ENCODE data around the gene SIKE1. TPM values are rescaled to one million over a fixed set of nuclear protein-coding genes. Genes with fewer than 3 reads are reported as not detected.
"Not testable (repeated sequence)": the region's sequence is repeated elsewhere in the genome, so short reads cannot be mapped to it uniquely, and the experiment has no call there.

Gene SIKE1
- total RNA-seq, 1 donor from 2014 or later = 45.3 TPM

GRCh38 chr1:114803001-114803400, 22.5 kb upstream of the SIKE1 start:
- H3K4me3 ChIP-seq (ENCODE audit: low read depth, low read length) = no peak overlapping the region
- no peaks in the 10 kb centered on the region for H3K27me3 ChIP-seq (ENCODE audit: control insufficient read depth, insufficient read depth, low read length)
- no peaks in the 10 kb centered on the region for H3K36me3 ChIP-seq (ENCODE audit: control insufficient read depth, insufficient read depth, low read length)
- peak; percentile 100 for DNase-seq (ENCODE audit: low read depth)
- TF ChIP-seq CTCF (IDR thresholded peaks at IDR 0.05; ENCODE audit: insufficient read depth, low read length, severe bottlenecking) = no peak
- peak; percentile 99 for FAIRE-seq

GRCh38 chr1:114794038-114794437, 13.6 kb upstream of the SIKE1 start:
- Histone ChIP-seq H3K27me3 (ENCODE audit: control insufficient read depth, insufficient read depth, low read length) (no peaks in the 10 kb centered on the region), H3K36me3 (ENCODE audit: control insufficient read depth, insufficient read depth, low read length) (no peaks in the 10 kb centered on the region), H3K4me3 (ENCODE audit: low read depth, low read length) (no peak overlapping the region)
- no peak for TF ChIP-seq CTCF (IDR thresholded peaks at IDR 0.05; ENCODE audit: insufficient read depth, low read length, severe bottlenecking)
- no peak for FAIRE-seq
- DNase-seq (ENCODE audit: low read depth) = no peak

- not testable (repeated sequence) for FAIRE-seq; DNase-seq (ENCODE audit: low read depth); H3K36me3 ChIP-seq (ENCODE audit: control insufficient read depth, insufficient read depth, low read length)
These were observed 10.1 kb upstream of the SIKE1 start for GRCh38 chr1:114790581-114790980.

GRCh38 chr1:114786440-114786839, 6.0 kb upstream of the SIKE1 start:
- FAIRE-seq; H3K4me3 ChIP-seq (ENCODE audit: low read depth, low read length); H3K36me3 ChIP-seq (ENCODE audit: control insufficient read depth, insufficient read depth, low read length); H3K27me3 ChIP-seq (ENCODE audit: control insufficient read depth, insufficient read depth, low read length); DNase-seq (ENCODE audit: low read depth): not testable (repeated sequence)

More at GRCh38 chr1:114790581-114790980, 10.1 kb upstream of the SIKE1 start:
- H3K4me3 ChIP-seq (ENCODE audit: low read depth, low read length); H3K27me3 ChIP-seq (ENCODE audit: control insufficient read depth, insufficient read depth, low read length): not testable (repeated sequence)

GRCh38 chr1:114782476-114782875, 2.0 kb upstream of the SIKE1 start:
- DNase-seq (ENCODE audit: low read depth) (no peak), FAIRE-seq (no peak)
- no peaks in the 10 kb centered on the region for H3K27me3 ChIP-seq (ENCODE audit: control insufficient read depth, insufficient read depth, low read length)
- no peak overlapping the region for H3K4me3 ChIP-seq (ENCODE audit: low read depth, low read length)
- no peaks in the 10 kb centered on the region for H3K36me3 ChIP-seq (ENCODE audit: control insufficient read depth, insufficient read depth, low read length)
- no peak for TF ChIP-seq CTCF (IDR thresholded peaks at IDR 0.05; ENCODE audit: insufficient read depth, low read length, severe bottlenecking)

GRCh38 chr1:114779722-114780121, 763 bp downstream of the SIKE1 start:
- TF ChIP-seq CTCF (IDR thresholded peaks at IDR 0.05; ENCODE audit: insufficient read depth, low read length, severe bottlenecking) = no peak
- no peak for DNase-seq (ENCODE audit: low read depth)
- no peaks in the 10 kb centered on the region for H3K27me3 ChIP-seq (ENCODE audit: control insufficient read depth, insufficient read depth, low read length)
- H3K4me3 ChIP-seq (ENCODE audit: low read depth, low read length) = peak overlapping the region; percentile 90
- FAIRE-seq = no peak
- H3K36me3 ChIP-seq (ENCODE audit: control insufficient read depth, insufficient read depth, low read length) = no peaks in the 10 kb centered on the region

GRCh38 chr1:114776726-114777125, 3.8 kb downstream of the SIKE1 start:
- H3K36me3 ChIP-seq (ENCODE audit: control insufficient read depth, insufficient read depth, low read length); H3K27me3 ChIP-seq (ENCODE audit: control insufficient read depth, insufficient read depth, low read length); DNase-seq (ENCODE audit: low read depth); H3K4me3 ChIP-seq (ENCODE audit: low read depth, low read length); FAIRE-seq: not testable (repeated sequence)
